ENCODE measurements around the gene KCTD16.

The KCTD16 gene

DNA sequence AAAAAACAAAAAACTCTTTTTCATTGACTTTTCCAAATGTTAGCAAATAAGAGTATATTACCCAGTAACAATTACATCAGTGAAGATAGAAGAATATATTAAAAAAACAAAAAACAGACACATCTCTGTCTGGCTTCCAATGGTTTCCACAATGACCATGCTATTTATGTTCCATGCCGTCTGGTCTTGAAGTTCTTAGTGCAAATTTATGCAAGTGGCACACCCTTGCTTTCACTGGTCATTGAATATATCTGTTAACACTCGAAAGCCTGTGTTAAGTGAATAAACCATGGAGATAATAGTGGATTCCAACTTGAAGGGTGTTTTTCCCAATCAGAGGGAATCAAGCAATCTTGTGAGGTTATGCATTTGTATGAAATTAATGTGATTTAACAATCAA is 291.9 kb downstream of the KCTD16 start:
- no peak overlapping the region for H3K27ac ChIP-seq
- TF ChIP-seq CTCF (IDR thresholded peaks at IDR 0.05) (no peak), ZFX (IDR thresholded peaks at IDR 0.05; ENCODE audit: borderline replicate concordance) (no peak)

- TF ChIP-seq CTCF (IDR thresholded peaks at IDR 0.05): no peak
- TF ChIP-seq ZFX (IDR thresholded peaks at IDR 0.05; ENCODE audit: borderline replicate concordance): no peak
- H3K27ac ChIP-seq: no peak overlapping the region
Observed at GRCh38 chr5:144463481-144464223, 293.0 kb downstream of the KCTD16 start.

GRCh38 chr5:144464306-144464705 is 293.6 kb downstream of the KCTD16 start:
- no peak for TF ChIP-seq CTCF (IDR thresholded peaks at IDR 0.05)
- TF ChIP-seq ZFX (IDR thresholded peaks at IDR 0.05; ENCODE audit: borderline replicate concordance): no peak
- no peak overlapping the region for H3K27ac ChIP-seq

DNA sequence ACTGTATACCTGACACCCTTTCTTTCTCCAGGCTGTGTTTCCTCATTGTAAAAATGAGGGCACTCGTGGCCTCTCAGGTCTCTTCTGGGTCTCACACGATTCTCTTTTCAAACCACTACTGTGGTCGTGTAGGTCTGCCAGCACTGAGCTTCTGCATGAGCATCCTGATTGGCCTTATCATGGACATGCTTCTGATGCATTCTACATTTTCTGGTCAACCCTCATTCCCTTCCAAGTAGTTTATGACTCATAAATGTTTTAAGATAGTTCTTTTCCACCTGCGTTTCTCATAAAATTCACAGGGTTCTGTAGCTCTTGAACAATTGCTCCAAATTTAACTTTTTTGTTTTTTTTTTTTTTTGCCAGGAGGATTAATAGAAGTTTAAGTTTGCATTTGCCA is 294.8 kb downstream of the KCTD16 start:
- TF ChIP-seq CTCF (IDR thresholded peaks at IDR 0.05) (no peak), ZFX (IDR thresholded peaks at IDR 0.05; ENCODE audit: borderline replicate concordance) (no peak)
- no peak overlapping the region for H3K27ac ChIP-seq

DNA sequence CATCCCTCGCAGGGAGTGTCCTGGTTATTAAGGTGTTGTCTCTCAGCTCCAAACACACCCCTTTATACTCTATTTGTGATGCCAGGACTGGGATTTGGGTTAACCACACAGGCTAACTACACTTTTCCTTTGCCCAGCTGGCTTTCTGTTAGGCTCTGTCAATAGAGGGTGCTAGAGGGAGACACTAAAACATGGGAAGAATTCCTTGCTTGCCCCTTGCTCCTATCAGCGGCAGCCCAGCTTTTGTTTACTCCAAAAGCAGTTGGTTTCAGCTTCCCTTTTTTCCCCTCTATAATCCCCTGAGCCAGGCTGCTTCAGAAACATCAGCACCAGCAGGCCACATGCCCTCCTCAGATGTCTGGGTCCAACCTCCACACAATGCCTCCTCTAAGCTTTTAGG is 297.1 kb downstream of the KCTD16 start:
- TF ChIP-seq ZFX (IDR thresholded peaks at IDR 0.05; ENCODE audit: borderline replicate concordance) (no peak), CTCF (IDR thresholded peaks at IDR 0.05) (peak; percentile 72)
- no peak overlapping the region for H3K27ac ChIP-seq

DNA sequence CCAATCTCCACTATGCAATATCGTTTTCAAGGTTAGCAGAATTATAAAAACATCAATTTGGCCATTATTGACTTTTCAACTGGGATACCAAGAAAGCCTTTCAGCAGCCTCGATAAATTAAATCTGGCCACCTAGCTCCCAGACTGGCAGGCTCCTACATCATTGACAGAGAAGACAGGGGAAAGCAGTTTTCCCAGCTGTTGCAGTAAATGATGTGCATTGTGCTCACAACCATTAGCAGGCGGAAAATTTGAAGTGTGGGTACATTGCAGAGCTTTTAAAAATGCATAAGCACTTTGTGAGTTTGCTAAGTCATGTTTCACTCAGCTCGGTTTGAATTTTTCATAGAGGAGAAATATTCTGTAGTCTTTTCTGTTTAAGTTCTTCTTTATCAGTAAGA is 297.9 kb downstream of the KCTD16 start:
- TF ChIP-seq CTCF (IDR thresholded peaks at IDR 0.05) (no peak), ZFX (IDR thresholded peaks at IDR 0.05; ENCODE audit: borderline replicate concordance) (no peak)
- H3K27ac ChIP-seq: no peak overlapping the region

- TF ChIP-seq CTCF (IDR thresholded peaks at IDR 0.05) (no peak), ZFX (IDR thresholded peaks at IDR 0.05; ENCODE audit: borderline replicate concordance) (no peak)
Observed at GRCh38 chr5:144469106-144469505, 298.4 kb downstream of the KCTD16 start.

More at GRCh38 chr5:144469106-144469505, 298.4 kb downstream of the KCTD16 start:
- no peak overlapping the region for H3K27ac ChIP-seq
